SW480 (cell line): ENCODE measurements around the gene ST14.
"Not testable (repeated sequence)": the region's sequence is repeated elsewhere in the genome, so short reads cannot be mapped to it uniquely, and the experiment has no call there.

Experiments
- DNase-seq: peaks from one replicate; pipeline ENCODE4 v3.0.0-alpha.2; 2016; ENCODE audit warnings: low spot score

The ST14 gene

GRCh38 chr11:130164221-130164570 lies 4.6 kb downstream of the ST14 start:
- no peak for DNase-seq

- DNase-seq = no peak
These were observed 6.2 kb downstream of the ST14 start for GRCh38 chr11:130165601-130166456.

DNA sequence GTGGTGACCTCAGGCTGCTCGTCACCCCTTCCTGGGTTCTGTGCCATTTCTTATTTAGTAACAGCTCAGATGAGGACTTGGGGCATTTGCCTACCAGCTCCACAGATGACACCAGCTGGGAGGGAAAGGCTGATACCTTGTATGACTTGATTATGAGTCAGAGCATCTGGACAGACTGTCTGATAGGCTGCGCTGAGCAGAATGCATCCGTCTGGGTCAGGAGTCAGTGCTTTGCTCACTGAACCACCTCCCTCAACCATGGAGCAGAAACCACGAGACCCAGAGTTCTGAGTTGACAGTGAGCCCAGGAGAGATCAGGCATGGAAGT lies 6.8 kb downstream of the ST14 start:
- peak; percentile 89 for DNase-seq

DNA sequence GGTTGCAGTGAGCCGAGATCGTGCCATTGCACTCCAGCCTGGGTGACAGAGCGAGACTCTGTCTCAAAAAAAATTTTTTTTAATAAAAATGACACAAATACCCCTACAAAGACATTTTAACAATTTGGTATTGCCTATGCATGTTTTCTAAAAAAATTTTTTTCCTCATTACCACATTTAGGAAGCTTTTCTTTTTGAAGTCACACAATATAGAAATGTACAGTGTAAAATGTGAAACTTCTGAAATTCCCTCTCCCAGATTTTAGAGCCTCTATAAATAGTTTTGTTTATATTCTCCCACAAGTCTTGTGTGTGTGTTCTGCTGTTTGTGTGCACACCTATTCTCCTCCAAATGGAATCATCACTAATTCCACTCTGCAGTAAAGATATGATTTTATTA lies 7.6 kb downstream of the ST14 start:
- DNase-seq = no peak

DNA sequence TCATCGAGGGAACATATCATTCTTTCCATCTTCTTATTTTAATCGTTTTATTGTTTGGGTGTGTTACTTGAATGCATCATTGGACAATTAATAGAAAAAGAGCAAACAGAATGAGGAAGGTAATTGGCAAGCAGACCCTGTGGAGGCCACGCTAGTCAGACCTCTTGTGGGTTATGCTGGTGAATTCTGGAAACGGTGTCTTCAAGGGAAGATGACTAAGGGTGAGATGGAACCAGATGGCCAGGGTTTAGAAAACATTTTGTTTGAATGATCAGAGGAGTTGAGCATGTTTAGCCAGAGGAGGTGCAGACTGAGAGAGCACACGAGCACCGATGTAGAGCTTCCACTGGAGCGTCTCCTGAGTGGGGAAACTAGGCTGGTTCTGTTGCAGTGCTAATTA lies 8.5 kb downstream of the ST14 start:
- no peak for DNase-seq

DNA sequence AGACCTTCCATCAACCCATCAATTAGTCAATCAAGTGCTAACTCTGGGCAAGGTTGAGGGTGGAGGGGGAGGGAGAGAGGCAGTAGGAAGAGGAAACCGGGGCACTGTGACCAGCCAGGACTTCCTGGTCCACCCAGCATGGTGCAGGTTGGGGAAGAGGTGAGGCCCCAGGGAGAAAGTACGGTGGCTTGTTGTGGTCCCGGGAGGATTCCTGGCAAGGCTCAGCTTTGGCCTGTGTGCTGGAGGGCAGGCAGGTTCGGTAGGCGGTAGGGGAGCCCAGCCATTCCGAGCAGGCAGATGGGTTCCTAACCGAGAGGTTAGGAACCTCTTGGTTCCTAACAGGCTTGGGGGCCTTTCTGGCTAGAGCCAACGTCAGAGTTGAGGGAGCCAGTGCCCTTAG lies 10.8 kb downstream of the ST14 start:
- DNase-seq = no peak

DNA sequence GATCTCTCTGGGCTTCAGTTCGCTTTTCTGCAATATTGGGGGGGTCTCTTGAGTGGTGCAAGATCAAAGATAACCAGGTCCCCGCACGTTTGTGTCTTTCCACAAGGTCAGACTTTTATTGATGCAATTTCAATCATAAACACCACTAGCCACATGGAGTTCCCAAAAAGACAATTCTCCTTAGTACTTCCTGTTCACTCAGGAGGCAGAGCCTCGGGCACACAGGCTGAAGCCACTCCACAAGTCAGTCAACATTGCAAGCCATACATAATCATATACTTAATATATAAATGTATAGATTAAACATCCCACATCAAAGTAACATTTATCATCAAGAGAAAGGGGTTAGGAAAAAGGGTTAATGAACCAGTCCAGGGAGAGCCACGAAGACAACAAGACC lies 12.0 kb downstream of the ST14 start:
- DNase-seq = no peak

DNA sequence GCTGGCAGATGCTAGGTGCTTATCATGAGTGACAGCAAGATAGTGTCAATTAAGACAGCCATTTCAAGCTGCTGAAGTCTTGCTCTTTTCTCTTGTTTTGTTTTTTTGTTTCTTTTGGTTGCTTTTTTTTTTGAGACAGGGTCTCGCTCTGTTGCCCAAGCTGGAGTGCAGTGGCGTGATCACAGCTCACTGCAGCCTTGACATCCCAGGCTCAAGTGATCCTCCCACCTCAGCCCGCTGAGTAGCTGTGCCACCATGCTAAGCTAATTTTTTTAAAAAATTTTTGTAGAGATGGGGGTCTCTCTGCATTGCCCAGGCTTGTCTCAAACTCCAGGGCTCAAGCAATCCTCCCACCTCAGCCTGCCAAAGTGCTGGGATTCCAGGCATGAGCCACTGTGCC lies 12.4 kb downstream of the ST14 start:
- not testable (repeated sequence) for DNase-seq

DNA sequence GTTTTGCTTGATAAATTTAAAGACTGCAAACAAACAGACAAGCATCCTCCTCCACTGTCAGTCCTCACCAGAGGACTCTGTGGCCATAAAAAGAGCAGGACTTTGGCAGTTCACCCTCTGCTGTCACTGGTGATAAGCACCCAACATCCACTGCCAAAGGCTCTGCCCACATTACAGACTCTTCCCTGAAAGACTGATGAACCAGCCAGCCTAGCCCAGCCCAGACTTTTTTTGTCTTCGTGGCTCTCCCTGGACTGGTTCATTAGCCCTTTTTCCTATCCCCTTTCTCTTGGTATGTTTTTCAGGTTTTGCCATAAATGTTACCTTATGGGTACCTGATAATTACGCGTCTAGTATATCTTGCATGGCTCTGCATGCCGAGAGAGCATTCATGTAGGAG lies 15.1 kb downstream of the ST14 start:
- DNase-seq = no peak

DNA sequence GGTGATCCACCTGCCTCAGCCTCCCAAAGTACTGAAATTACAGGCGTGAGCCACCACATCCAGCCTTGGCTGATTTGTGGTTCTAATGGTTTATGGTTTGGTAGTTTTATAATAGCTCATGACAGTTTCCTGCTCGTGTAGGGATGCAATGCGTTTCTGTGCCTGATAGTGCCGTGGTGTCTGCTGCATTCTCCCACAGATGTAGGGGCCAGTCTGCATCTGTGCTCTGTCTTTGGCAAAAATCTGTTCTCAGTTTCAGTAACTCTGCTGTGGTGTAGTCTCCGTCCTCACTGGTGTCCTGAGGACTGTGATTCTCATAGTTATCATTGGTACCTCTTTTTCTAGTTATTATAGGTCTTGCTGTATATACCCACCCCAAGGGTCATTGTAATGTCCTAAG lies 16.3 kb downstream of the ST14 start:
- DNase-seq = no peak

DNA sequence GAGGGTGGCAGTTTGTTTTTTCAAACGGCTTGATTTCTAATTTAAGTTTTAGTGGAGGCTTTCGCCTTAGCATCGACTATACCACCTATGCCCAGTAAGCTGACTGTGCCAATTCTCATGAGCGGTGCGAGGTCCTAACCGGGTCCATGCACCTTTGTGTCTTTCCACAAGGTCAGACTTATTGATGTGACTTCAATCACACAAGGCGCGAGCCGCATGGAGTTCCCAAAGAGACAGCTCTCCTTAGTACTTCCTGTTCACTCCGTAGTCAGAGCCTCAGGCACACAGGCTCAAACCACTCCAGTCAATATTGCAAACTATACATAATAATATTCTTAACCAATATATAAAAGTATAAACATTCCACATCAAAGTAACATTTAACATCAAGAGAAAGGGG lies 18.2 kb downstream of the ST14 start:
- peak; percentile 46 for DNase-seq

DNA sequence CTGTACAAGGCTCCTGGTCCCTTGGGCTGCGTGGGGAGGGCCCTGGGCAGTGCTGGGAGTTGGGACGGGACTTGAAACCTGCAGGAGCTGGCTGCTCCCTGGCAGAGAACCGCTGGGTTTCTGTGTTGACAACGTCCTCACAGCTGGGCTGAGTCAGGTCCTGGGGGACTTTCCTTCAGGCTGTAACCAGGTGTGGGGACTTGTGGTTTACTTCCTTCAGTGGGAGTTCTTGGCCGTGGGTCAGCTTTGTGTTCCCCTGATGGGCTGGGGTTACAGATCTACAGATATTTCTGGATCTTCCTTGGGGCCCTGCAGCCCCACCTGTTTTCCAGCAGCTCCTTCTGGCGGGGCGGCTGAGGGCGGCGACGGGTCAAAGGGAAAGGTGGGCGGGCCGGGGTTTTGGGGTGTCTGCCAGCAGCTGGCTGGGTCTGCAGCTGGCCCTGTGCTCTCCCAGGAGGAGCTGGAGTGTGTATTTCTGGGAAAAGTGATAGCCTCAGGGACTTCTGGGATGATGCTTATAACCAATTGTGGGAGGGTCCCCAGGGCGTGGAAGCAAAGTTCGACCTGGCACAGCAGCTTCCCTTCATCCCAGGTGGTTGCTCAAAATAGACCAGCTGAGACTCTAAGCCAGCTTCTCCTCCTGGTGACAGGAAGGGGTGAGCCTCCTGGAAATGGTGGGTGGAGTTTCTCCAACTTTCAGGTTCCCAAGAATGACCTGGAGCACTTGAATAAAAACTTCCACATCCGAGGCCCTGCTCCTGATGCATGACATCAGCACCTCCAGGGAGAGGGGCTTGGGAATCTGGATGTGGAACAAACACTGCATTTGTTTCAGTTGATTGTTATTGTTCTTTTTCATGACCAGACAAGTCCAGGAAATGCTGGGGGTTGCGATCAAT lies 19.1 kb downstream of the ST14 start:
- DNase-seq = no peak

GRCh38 chr11:130179396-130180306 lies 20.1 kb downstream of the ST14 start:
- DNase-seq = peak; percentile 46

DNA sequence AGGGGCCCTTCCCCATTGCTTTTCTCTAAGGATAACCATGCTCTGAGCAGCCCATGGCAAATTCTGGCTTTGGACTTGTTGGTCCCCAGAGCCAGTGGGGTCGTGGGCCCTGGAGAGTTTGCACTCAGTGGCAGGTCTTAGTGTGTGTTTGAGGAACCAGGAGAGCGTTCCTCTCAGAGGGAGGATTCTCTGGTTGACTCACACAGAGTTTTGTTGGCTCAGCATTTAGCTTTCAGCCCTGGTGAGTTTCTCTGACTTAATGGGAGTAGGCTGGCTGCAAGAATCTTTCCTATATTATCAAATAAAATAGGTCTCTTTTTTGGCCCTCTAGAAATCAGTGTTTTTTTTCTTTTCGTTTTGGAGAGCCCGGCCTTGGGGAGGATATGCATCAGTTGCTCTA lies 20.9 kb downstream of the ST14 start:
- DNase-seq = no peak

- no peak for DNase-seq
These were observed 21.3 kb downstream of the ST14 start for GRCh38 chr11:130180896-130181294.

GRCh38 chr11:130181295-130182272 lies 22.0 kb downstream of the ST14 start:
- peak; percentile 93 for DNase-seq

GRCh38 chr11:130183878-130184610 lies 24.5 kb downstream of the ST14 start:
- no peak for DNase-seq

GRCh38 chr11:130187096-130187495 lies 27.5 kb downstream of the ST14 start:
- DNase-seq = no peak

DNA sequence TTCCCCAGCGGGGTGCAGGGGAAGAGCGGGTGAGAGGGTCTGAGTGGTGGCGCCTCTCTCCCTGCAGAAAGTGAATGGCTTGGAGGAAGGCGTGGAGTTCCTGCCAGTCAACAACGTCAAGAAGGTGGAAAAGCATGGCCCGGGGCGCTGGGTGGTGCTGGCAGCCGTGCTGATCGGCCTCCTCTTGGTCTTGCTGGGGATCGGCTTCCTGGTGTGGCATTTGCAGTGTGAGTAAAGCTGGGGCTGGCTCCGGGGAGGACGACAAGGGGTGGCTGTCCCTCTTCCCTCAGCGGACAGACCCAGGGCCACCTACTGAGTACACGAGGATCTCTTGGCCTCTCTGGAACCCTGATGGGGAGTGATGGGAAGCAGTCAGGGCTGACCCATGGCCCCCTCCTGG lies 28.5 kb downstream of the ST14 start:
- no peak for DNase-seq

DNA sequence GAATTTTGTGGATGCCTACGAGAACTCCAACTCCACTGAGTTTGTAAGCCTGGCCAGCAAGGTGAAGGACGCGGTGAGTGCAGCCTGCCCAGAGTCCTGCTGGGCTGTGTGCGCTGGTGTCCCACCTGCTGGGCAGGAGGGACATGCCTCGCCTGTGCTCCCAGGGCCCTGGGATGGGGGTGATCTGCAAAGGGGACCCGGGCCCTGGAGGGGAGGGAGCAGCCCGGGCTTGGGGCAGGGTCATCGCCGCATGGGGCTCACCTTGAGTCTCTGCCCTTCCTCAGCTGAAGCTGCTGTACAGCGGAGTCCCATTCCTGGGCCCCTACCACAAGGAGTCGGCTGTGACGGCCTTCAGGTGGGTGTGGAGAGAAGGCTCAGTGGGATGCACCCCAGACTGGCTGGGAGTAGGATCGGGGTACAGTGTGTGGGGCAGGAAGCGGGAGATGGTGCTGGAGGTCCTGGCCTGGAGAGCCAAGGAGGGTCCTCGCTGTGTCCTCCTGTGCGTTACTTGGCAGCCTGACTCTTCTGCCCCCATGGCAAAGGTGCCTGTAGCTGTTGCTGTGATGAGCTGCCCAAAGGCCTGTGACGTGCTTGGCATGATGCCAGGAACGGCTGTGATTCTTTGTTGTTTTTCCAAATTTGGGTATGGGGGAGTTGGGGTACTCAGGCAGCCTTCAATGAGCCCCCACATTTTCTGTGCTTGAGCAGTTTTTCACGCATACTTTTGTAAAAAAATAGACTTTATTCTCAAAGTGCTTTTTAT lies 29.2 kb downstream of the ST14 start:
- no peak for DNase-seq
